Measurements from ENCODE around the gene EFNA4. TPM values are rescaled to one million over a fixed set of nuclear protein-coding genes. Genes with fewer than 3 reads are reported as not detected.

Gene EFNA4
- total and polyA plus RNA-seq, 9 of the 15 experiments (the other 6 are each of a cell fraction or from before 2014, with no cell fraction given) = 0.68 to 7.4 (median 6.1) TPM

GRCh38 chr1:155080312-155081228, 17.0 kb downstream of the EFNA4 start (continued):
- no peak for TF ChIP-seq RBM22 (IDR thresholded peaks at IDR 0.05; ENCODE audit: low read depth, low read length, poor library complexity, severe bottlenecking)
- TF ChIP-seq PKNOX1 (IDR thresholded peaks at IDR 0.05) = peak; percentile 89
- TF ChIP-seq FOXJ3 (CRISPR knock-in tag; IDR thresholded peaks at IDR 0.05) = no peak
- peak; percentile 96 for TF ChIP-seq TFE3 (CRISPR knock-in tag; IDR thresholded peaks at IDR 0.05)
- no peak for TF ChIP-seq DNMT1 (IDR thresholded peaks at IDR 0.05)
- TF ChIP-seq, protein P1, sequence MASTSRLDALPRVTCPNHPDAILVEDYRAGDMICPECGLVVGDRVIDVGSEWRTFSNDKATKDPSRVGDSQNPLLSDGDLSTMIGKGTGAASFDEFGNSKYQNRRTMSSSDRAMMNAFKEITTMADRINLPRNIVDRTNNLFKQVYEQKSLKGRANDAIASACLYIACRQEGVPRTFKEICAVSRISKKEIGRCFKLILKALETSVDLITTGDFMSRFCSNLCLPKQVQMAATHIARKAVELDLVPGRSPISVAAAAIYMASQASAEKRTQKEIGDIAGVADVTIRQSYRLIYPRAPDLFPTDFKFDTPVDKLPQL (IDR thresholded peaks at IDR 0.05; ENCODE audit: extremely low read depth, insufficient read length) = no peak
- TF ChIP-seq HMGXB4 (CRISPR knock-in tag; IDR thresholded peaks at IDR 0.05) = 0 out of 2 replicates have a peak, but pooled peaks have one; percentile 36
- TF ChIP-seq RB1 (IDR thresholded peaks at IDR 0.05; ENCODE audit: low read depth) = peak; percentile 75; the same call in 1 of the 2 replicates
- peak; percentile 93 for TF ChIP-seq RAD51 (IDR thresholded peaks at IDR 0.05; ENCODE audit: borderline replicate concordance, low read depth)
- TF ChIP-seq, protein P2, sequence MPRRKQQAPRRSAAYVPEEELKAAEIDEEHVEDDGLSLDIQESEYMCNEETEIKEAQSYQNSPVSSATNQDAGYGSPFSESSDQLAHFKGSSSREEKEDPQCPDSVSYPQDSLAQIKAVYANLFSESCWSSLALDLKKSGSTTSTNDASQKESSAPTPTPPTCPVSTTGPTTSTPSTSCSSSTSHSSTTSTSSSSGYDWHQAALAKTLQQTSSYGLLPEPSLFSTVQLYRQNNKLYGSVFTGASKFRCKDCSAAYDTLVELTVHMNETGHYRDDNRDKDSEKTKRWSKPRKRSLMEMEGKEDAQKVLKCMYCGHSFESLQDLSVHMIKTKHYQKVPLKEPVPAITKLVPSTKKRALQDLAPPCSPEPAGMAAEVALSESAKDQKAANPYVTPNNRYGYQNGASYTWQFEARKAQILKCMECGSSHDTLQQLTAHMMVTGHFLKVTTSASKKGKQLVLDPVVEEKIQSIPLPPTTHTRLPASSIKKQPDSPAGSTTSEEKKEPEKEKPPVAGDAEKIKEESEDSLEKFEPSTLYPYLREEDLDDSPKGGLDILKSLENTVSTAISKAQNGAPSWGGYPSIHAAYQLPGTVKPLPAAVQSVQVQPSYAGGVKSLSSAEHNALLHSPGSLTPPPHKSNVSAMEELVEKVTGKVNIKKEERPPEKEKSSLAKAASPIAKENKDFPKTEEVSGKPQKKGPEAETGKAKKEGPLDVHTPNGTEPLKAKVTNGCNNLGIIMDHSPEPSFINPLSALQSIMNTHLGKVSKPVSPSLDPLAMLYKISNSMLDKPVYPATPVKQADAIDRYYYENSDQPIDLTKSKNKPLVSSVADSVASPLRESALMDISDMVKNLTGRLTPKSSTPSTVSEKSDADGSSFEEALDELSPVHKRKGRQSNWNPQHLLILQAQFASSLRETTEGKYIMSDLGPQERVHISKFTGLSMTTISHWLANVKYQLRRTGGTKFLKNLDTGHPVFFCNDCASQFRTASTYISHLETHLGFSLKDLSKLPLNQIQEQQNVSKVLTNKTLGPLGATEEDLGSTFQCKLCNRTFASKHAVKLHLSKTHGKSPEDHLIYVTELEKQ (CRISPR knock-in tag; IDR thresholded peaks at IDR 0.05) = no peak
- TF ChIP-seq USF1 (CRISPR knock-in tag; IDR thresholded peaks at IDR 0.05) = peak; percentile 93
- TF ChIP-seq L3MBTL2 (IDR thresholded peaks at IDR 0.05) = peak; percentile 43; the same call in 1 of the 2 replicates

Measured in K562 (cell line).